ENCODE data around the gene NACC2. TPM values are rescaled to one million over a fixed set of nuclear protein-coding genes. Genes with fewer than 3 reads are reported as not detected.
A peak's percentile ranks its signal among the peaks of the same experiment; 100 is the strongest.

Gene NACC2
- polyA plus RNA-seq, 1 donor, result 11.8 TPM

GRCh38 chr9:136127313-136127712 is 32.2 kb upstream of the NACC2 start:
- no peak overlapping the region for H3K4me3 ChIP-seq (ENCODE audit: low read length)
- H3K27ac ChIP-seq (ENCODE audit: low read length), result no peak overlapping the region
- peaks cover 55% of the 10 kb centered on the region for H3K27me3 ChIP-seq (ENCODE audit: control insufficient read depth, insufficient read depth, low read length)
- WGBS (ENCODE audit: insufficient coverage, low lambda C conversion rate), result 100% methylated on average over 2 of the region's 18 CpGs
- peaks cover 7% of the 10 kb centered on the region for H3K9me3 ChIP-seq (ENCODE audit: control insufficient read depth, low read depth, low read length)
- H3K4me1 ChIP-seq (ENCODE audit: control insufficient read depth, insufficient read depth, low read length), result peaks cover 24% of the 10 kb centered on the region
- no peak for DNase-seq
- no peaks in the 10 kb centered on the region for H3K36me3 ChIP-seq (ENCODE audit: control insufficient read depth, insufficient read depth, low read length)

DNA sequence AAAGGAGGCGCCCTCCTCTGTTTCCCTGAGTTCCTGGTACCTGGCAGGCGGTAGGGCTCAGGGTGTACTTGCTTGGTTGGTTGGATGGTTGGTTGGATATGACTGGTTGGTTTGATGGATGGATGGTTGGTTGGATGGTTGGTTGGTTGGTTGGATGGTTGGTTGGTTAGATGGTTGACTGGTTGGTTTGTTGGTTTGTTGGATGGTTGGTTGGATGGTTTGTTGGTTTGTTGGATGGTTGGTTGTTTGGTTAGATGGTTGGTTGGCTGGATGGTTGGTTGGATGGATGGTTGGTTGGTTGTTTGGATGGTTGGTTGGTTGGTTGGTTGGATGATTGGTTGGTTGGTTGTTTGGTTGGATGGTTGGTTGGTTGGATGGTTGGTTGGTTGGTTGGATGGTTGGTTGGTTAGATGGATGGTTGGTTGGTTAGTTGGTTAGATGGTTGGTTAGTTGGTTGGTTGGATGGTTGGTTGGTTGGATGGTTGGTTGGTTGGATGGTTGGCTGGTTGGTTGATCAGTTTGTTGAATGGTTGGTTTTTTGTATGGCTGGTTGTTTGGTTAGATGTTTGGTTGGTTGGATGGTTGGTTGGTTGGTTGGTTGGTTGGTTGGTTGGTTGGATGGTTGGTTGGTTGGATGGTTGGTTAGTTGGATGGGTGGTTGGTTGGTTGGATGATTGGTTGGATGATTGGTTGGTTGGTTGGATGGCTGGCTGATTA is 30.0 kb upstream of the NACC2 start:
- WGBS (ENCODE audit: insufficient coverage, low lambda C conversion rate), result no CpG with 5 or more reads among the region's 2 CpGs
- no peaks in the 10 kb centered on the region for H3K36me3 ChIP-seq (ENCODE audit: control insufficient read depth, insufficient read depth, low read length)

DNA sequence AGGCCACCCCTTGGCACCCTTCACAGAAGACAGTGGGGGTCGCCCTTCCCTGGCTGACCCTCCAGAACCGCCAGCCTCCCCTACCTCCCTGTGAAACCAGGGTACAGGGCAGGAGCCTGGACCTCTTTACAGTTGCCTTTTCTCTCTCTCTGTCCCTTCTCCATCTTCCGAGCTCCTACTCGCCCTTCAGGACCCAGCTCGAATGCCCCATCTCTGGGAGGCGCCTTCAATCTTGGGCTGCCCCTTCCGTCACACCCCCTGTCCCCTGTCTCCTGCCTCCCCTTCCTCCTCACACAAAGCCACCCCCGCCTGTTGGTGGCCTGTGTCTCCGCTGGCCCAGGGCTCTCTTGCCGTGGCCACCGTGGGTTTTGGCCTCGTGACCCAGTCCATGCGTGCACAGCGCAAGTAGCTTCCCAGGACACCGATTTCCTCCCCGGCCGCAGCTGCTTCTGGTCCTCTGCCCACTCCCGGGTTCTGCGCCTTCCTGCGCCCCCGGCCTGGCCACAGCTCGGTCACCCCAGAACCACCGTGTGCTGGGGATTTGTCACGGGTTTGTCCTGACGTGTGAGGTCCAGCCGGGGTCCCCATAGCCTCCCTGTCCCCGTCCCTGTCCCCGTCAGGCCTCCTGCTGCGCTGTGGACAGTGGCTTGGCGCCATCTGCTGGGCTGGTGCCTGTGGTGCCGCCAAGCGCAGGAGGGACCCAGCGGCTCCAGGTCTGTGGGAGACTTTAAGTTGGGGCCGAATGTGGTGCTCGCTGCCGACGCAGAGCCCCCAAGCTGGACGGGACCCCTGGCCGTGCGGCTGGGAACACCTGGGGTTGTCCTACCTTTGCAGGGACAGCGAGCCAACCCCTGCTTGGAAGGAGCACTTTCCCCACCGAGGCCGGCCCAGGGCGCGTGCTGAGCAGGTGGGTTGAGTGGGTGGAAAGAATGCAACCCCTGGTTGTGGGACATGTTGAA is 27.6 kb upstream of the NACC2 start:
- Histone ChIP-seq H3K4me3 (ENCODE audit: low read length) (no peak overlapping the region), H3K27ac (ENCODE audit: low read length) (no peak overlapping the region), H3K4me1 (ENCODE audit: control insufficient read depth, insufficient read depth, low read length) (peaks cover 21% of the 10 kb centered on the region), H3K9me3 (ENCODE audit: control insufficient read depth, low read depth, low read length) (peaks cover 7% of the 10 kb centered on the region), H3K27me3 (ENCODE audit: control insufficient read depth, insufficient read depth, low read length) (peaks cover 26% of the 10 kb centered on the region), H3K36me3 (ENCODE audit: control insufficient read depth, insufficient read depth, low read length) (no peaks in the 10 kb centered on the region)
- WGBS (ENCODE audit: insufficient coverage, low lambda C conversion rate), result 80% methylated on average over 1 of the region's 45 CpGs
- DNase-seq, result peak; percentile 40 to 47

More for the DNA sequence above, 30.0 kb upstream of the NACC2 start:
- Histone ChIP-seq H3K4me1 (ENCODE audit: control insufficient read depth, insufficient read depth, low read length) (peaks cover 14% of the 10 kb centered on the region), H3K27ac (ENCODE audit: low read length) (no peak overlapping the region), H3K9me3 (ENCODE audit: control insufficient read depth, low read depth, low read length) (peaks cover 7% of the 10 kb centered on the region), H3K4me3 (ENCODE audit: low read length) (no peak overlapping the region), H3K27me3 (ENCODE audit: control insufficient read depth, insufficient read depth, low read length) (peaks cover 38% of the 10 kb centered on the region)
- no peak for DNase-seq

- peaks cover 19% of the 10 kb centered on the region for H3K27me3 ChIP-seq (ENCODE audit: control insufficient read depth, insufficient read depth, low read length)
- WGBS (ENCODE audit: insufficient coverage, low lambda C conversion rate), result 83% methylated on average over 1 of the region's 9 CpGs
- H3K36me3 ChIP-seq (ENCODE audit: control insufficient read depth, insufficient read depth, low read length), result peaks cover 2% of the 10 kb centered on the region
- peaks cover 5% of the 10 kb centered on the region for H3K9me3 ChIP-seq (ENCODE audit: control insufficient read depth, low read depth, low read length)
- peaks cover 30% of the 10 kb centered on the region for H3K4me1 ChIP-seq (ENCODE audit: control insufficient read depth, insufficient read depth, low read length)
- H3K27ac ChIP-seq (ENCODE audit: low read length), result no peak overlapping the region
- H3K4me3 ChIP-seq (ENCODE audit: low read length), result no peak overlapping the region
- DNase-seq, result no peak
Observed at GRCh38 chr9:136121801-136122200, 26.7 kb upstream of the NACC2 start.

DNA sequence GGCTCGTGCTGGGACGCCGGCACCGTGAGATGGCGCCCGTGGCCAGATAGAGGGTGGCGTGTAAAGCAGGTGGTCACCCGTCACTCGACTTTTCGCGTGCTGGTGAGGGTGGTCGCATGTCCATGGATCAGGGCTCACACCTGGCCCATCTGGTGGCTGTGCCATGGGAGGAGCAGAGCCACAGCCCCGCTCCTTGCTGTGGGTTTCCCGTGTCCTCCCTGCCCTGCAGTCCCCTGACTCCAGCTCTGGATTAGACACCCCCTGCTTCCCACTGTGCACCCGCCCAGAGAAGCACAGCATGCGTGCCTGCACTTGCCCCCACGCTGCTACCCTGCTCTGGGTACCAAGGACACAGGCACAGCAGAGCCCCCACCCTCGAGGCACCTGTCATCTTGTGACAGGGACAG is 25.4 kb upstream of the NACC2 start:
- Histone ChIP-seq H3K9me3 (ENCODE audit: control insufficient read depth, low read depth, low read length) (peaks cover 10% of the 10 kb centered on the region), H3K4me1 (ENCODE audit: control insufficient read depth, insufficient read depth, low read length) (peaks cover 40% of the 10 kb centered on the region), H3K27me3 (ENCODE audit: control insufficient read depth, insufficient read depth, low read length) (peaks cover 10% of the 10 kb centered on the region), H3K4me3 (ENCODE audit: low read length) (no peak overlapping the region), H3K36me3 (ENCODE audit: control insufficient read depth, insufficient read depth, low read length) (peaks cover 13% of the 10 kb centered on the region), H3K27ac (ENCODE audit: low read length) (peak overlapping the region; percentile 96)
- WGBS (ENCODE audit: insufficient coverage, low lambda C conversion rate), result no CpG with 5 or more reads among the region's 18 CpGs
- no peak for DNase-seq

DNA sequence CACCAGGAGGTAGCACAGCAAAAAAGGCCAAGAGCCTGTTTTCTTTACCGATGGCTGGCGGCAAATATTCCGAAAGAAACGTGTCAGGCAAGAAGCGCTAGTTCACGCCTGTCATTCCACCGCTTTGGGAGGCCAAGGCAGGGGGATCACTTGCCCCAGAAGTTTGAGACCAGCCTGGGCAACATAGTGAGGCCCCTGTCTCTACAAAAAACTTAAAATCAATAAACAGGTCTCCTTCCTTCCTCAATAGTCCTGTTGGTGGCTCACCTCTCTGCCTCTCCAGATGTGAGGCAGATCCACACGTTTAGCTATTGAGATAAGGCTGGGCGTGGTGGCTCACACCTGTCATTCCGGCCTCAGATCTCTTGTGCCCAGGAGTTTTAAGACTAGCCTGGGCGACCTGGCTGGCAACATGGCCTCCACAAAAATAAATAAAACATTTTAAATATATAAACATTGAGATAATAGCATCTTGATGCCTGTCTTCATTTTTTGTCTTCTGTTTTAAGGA is 24.8 kb upstream of the NACC2 start:
- peak in 1 of 2 donors; percentile 60 for DNase-seq
- peaks cover 10% of the 10 kb centered on the region for H3K27me3 ChIP-seq (ENCODE audit: control insufficient read depth, insufficient read depth, low read length)
- WGBS (ENCODE audit: insufficient coverage, low lambda C conversion rate), result no CpG with 5 or more reads among the region's 11 CpGs
- peaks cover 18% of the 10 kb centered on the region for H3K36me3 ChIP-seq (ENCODE audit: control insufficient read depth, insufficient read depth, low read length)
- peaks cover 45% of the 10 kb centered on the region for H3K4me1 ChIP-seq (ENCODE audit: control insufficient read depth, insufficient read depth, low read length)
- peak overlapping the region; percentile 27 for H3K4me3 ChIP-seq (ENCODE audit: low read length)
- H3K9me3 ChIP-seq (ENCODE audit: control insufficient read depth, low read depth, low read length), result peaks cover 6% of the 10 kb centered on the region
- peak overlapping the region; percentile 96 for H3K27ac ChIP-seq (ENCODE audit: low read length)

DNA sequence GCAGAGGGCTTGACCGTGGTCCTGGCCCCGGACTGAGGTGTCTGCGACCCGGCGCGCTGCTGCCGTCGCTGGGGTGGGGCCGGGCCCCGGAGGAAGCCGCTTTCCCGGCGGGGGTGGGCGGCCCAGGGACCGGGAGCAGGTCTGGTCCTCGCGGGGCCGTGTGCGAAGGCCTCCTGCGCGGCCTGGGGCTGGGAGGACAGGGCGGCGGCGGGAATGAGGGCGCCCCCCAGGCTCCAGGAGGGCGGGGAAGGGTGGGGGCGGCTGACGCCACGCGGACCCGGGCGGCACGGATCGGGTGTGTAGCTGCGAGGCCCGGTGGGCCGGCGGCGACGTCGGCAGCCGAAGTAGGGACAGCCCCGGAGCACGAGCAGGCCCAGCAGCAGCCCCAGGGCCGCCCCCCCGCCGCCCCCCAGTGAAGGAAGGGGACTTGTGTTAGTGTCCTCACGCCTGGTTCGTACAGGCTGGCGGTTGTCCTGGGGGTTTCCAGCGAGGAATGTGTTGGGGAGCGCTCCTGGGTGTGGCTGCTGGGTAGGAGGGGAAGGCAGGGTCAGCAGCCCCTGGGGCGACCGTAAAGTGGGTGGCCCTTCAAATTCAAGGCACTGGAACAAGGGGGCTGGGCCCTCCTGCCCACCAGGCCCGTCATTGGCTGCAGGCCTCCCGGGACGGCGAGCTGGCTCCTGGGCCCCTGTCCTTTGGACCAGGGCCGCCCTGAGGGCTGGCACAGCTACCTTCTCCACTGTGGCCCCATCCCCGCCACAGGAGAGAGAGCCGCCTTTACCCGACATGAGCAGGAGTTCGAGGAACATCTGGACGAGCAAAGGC is 24.2 kb upstream of the NACC2 start:
- no CpG with 5 or more reads among the region's 64 CpGs for WGBS (ENCODE audit: insufficient coverage, low lambda C conversion rate)
- Histone ChIP-seq H3K4me3 (ENCODE audit: low read length) (peak overlapping the region; percentile 27), H3K27ac (ENCODE audit: low read length) (peak overlapping the region; percentile 96), H3K36me3 (ENCODE audit: control insufficient read depth, insufficient read depth, low read length) (peaks cover 21% of the 10 kb centered on the region), H3K27me3 (ENCODE audit: control insufficient read depth, insufficient read depth, low read length) (peaks cover 4% of the 10 kb centered on the region), H3K9me3 (ENCODE audit: control insufficient read depth, low read depth, low read length) (peaks cover 6% of the 10 kb centered on the region), H3K4me1 (ENCODE audit: control insufficient read depth, insufficient read depth, low read length) (peaks cover 51% of the 10 kb centered on the region)
- peak; percentile 93 to 97 for DNase-seq

GRCh38 chr9:136118320-136119060 is 23.4 kb upstream of the NACC2 start, which contains the start of gene TMEM250:
TSS of gene TMEM250 (minus strand) at chr9:136118875. CDS start at chr9:136116900, 1,975 bp downstream.
- Histone ChIP-seq H3K4me3 (ENCODE audit: low read length) (peak within 1 kb of the TSS; percentile 70), H3K9me3 (ENCODE audit: control insufficient read depth, low read depth, low read length) (peaks cover 6% of the 10 kb centered on the region), H3K4me1 (ENCODE audit: control insufficient read depth, insufficient read depth, low read length) (peaks cover 51% of the 10 kb centered on the region), H3K27ac (ENCODE audit: low read length) (peak within 1 kb of the TSS; percentile 96), H3K36me3 (ENCODE audit: control insufficient read depth, insufficient read depth, low read length) (peaks cover 23% of the 10 kb centered on the region), H3K27me3 (ENCODE audit: control insufficient read depth, insufficient read depth, low read length) (peaks cover 4% of the 10 kb centered on the region)
- DNase-seq, result peak; percentile 99
- WGBS (ENCODE audit: insufficient coverage, low lambda C conversion rate), result no CpG with 5 or more reads among the region's 112 CpGs

DNA sequence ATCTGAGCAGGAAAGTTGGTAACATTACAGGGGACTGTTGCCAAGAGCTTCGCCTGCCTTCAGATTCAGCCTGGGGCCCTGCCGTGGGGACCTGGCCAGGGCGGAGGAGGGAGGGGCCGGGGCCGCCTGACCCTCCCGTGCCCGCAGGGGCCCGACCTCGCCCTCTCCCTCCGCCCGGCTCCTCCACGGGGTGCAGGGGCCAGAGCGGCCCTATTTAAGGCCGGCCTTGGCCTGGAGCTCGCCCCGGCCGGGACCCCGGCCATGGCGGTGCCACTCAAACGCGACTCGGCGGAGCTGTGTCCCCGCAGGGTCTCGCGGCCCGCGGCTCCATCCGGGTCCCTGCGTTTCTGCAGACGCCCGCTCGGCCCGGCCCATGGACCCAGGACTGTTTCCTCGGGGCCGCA is 22.8 kb upstream of the NACC2 start:
- peaks cover 6% of the 10 kb centered on the region for H3K9me3 ChIP-seq (ENCODE audit: control insufficient read depth, low read depth, low read length)
- H3K4me3 ChIP-seq (ENCODE audit: low read length), result peak overlapping the region; percentile 70
- peak; percentile 65 to 89 for DNase-seq
- peak overlapping the region; percentile 96 for H3K27ac ChIP-seq (ENCODE audit: low read length)
- no peaks in the 10 kb centered on the region for H3K27me3 ChIP-seq (ENCODE audit: control insufficient read depth, insufficient read depth, low read length)
- H3K36me3 ChIP-seq (ENCODE audit: control insufficient read depth, insufficient read depth, low read length), result peaks cover 25% of the 10 kb centered on the region
- no CpG with 5 or more reads among the region's 36 CpGs for WGBS (ENCODE audit: insufficient coverage, low lambda C conversion rate)
- peaks cover 51% of the 10 kb centered on the region for H3K4me1 ChIP-seq (ENCODE audit: control insufficient read depth, insufficient read depth, low read length)
